ENCODE results near the gene YLPM1.

The YLPM1 gene

DNA sequence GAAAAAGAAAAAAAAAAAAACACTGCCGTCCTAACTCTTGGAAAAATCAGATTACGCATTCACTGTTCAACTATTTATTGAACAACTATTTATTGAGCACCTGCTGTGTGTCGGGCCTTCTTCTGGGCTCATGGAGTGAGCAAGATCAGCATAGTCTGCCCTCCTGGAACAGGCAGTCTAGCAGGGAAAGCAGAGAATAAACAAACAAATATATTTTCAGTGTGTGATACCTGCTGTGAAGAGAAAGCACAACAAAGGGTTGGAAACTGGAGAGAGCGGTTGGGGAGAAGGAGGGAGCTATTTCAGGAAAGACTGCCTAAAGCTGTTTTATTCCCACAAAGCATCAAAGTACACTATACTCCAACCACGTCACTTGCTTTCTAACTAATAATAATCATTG, 102.0 kb downstream of the YLPM1 start:
- DNase-seq (ENCODE audit: insufficient read length, low spot score), result no peak
- FAIRE-seq, result no peak

DNA sequence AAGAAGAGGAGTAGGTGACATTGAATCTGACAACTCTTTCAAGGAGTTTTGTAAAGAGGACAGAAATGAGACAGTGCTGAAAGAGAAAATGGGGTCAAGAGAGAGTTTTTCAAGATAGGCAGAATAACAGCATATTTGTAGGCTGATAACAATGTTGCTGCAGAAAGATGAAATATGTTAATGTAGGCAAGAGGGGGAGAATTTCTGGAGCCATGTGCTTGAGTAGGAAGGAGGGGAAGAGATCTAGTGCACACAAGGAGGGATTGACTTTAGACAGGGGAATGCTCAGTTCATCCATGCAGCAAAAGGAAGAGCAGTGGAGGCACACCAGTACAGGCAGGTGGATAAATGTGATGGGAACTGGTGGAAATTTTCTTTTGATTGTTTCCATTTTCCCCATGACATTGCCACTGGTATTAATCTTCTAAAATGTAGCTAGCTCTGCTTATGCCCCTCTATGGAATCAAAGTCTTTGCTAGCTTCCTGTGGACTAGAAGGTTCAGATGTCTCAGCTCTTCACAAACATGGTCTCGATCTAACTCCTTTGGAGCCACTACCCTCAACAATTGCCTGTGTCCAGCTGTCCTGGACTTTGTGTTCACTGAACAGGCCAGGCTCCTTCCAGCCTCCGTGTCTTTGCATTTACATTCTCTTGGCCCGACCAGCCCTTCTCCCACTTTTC, 103.7 kb downstream of the YLPM1 start:
- DNase-seq (ENCODE audit: insufficient read length, low spot score) (no peak), FAIRE-seq (no peak)

DNA sequence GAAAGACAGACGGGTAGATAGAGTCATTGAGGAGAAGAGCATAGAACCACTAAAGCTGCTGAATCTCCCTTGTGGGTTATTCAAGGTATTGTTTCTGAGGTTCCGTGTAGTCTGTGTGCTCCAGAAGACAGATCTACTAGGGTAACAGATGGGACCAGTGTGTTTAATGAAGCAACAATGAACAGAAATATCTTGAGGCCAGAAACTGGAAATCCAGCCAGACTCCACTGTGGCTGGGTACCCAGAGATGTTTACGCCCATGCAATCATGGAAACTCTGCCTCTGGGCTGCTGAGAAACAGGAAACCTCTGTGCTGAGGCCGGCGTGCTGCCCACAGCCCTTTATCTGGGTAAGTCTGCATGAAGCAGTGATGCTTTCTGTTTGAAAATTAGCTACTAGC, 104.6 kb downstream of the YLPM1 start:
- FAIRE-seq, result no peak

DNA sequence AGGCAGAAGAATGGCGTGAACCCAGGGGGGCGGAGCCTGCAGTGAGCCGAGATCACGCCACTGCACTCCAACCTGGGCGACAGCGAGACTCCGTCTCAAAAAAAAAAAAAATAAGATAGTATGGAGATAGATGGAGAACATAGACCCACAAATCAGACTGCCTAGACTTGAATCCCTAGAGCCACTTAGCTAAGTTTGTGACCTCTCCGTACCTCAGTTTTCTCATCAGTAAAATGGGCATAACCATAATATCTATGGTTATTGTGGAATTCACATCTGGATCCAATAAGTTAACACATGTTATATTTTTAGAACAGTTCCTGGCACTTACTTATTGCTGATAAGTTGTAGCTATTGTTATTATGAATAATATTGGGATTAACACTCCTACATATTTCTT, 105.6 kb downstream of the YLPM1 start:
- no peak for FAIRE-seq
- no peak for DNase-seq (ENCODE audit: insufficient read length, low spot score)

More for the DNA sequence above, 104.6 kb downstream of the YLPM1 start:
- DNase-seq (ENCODE audit: insufficient read length, low spot score), result no peak

DNA sequence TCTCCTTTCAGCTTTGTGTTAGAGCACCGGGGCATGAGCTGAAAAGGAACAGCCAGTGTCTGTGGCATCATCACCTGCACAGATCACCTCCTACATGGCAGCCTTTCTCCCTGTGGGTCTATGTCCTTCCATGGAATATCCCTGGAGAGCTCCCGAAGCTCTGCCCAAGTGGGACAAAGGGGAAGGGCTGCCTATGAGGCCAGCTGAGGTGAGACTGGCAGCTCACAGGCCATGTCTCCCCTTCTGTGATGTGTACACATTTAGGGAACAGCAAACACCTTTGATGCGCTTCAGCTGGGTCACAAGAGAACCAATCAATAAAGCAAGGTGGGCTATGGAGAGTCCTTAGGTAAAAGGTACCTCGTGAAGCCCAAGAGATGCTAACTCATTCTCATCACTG, 108.7 kb downstream of the YLPM1 start:
- DNase-seq (ENCODE audit: insufficient read length, low spot score) (no peak), FAIRE-seq (no peak)

DNA sequence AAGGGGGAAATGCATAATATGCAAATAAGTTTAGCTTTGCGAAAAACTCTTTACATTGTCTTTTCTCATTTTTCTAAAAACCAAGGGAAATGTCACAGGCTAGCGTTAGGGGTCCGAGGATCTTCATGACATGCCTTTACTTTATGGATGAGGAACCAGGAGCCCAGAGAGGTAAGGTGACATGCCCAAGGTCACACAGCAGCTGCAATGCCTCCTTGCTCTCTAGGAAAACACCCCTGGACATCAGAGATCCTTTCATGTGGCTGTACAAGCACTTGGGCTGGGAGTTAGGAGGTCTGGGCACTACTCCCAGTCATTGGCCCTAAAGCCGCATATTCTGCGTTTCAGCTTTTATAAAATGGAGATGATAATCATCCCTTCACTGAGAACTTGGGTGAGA, 112.1 kb downstream of the YLPM1 start:
- no peak for FAIRE-seq
- DNase-seq (ENCODE audit: insufficient read length, low spot score), result no peak

DNA sequence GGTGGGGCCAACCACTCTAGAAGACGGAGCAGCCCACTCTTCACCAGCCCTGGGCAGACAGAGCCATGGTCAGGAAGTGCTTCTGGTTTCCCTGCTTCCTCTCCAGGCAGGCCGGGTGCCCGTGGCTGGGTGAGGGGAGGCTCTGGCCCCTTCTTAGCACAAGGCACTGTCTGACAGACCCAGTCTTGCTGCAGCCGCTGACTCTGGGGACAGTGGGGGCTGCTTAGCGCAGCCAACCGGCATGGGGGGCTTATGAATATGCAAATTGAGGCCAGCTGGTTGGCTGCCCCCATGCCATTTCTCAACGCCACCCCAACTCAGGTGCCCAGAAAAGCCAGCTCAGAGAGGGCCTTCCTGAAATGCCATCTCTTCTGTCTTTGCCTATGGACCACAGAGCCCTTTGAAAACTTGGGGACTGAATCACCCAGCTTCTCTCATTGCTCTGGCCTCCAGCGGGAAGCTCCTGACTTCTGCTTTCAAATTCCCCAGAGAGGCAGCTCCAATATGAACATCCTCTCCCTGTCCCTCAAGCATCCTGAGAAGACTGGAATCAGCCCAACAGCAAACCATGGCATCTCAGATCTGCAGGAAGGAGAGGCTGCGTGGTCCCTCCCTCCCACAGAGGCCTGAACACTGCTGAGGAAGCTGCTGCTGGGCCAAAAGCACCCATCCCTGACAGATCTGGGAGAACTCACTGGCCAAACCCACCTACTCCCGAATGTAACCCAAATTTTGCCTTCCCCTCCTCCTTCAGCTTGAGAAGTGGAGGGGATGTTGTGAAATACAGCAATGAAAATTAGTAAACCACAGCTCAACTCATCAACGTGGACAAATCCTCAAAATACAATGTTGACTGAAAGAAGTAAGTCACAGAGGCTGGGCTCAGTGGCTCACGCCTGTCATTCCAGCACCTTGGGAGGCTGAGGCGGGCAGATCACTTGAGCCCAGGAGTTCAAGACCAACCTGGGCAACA, 113.1 kb downstream of the YLPM1 start, which contains the start of gene PROX2:
TSS of gene PROX2 (minus strand) at position 205 of the 973 bp plus-strand sequence. CDS start 12,311 bp downstream, outside the sequence.
- FAIRE-seq (peak; percentile 4), DNase-seq (ENCODE audit: insufficient read length, low spot score) (no peak)

DNA sequence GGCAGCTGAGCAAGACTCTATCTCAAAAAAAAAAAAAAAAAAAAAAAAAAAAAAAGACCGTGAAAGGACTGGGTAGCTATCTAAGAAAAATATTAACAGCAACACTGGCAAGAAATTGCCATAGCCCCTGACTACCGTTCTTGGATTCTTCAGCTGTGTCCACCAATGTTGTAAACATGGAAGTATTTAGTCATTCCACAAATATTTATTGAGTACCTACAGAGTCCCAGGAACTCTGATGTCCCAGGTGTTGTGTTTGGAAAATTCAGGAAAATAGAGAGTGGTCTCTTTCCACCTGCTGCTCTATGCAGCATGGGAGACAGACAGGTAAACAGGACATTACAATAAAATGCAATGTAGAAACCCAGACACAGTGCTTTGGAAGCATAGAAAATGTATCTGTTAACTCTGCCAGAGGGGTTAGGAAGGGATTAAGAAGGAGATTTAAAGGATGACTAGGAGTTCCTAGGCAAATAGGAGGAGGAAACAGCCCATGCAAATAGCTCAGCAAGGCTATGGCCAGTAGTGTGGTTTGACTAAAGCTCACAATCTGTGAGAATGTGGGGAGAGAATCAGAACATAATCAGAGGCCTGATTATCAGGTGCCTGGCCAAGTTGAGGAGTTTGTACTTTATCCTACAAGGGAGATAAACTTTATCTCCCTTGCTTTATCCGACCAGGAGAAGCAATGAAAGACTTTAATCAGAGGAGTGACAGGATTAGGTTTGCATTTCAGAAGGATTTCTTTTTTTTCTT, 116.5 kb downstream of the YLPM1 start:
- DNase-seq (ENCODE audit: insufficient read length, low spot score) (no peak), FAIRE-seq (no peak)

DNA sequence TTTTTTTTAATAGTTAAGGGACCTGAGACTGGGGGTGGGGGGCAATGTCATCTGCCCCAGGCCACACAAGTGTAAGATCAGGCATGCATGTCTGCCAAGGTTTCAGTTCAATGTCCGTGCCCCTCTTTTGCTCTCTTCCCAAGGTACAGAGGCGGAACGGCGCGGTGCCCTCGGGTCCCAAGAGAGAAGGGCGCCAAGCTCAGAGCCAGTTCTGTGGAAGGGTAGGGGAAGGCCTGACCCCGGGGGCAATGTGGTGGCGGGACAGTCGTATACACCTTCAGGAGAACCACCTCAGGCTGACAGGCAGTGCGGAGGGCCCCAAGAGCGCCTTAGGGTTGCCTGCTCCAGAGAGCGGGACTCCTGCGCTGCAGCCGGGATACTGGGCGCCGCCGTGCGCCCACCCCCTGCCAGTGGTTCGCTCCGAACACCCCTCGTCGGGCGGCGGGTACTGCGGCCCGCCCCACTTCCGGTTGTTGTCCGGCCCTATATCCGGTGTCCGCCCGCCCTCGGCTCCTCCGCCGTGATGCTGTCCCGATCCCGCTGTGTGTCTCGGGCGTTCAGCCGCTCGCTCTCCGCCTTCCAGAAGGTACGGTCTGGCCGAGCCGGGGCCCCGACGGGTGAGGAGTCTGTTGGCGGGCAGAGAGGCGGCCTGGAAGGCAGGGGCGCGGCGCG, 118.5 kb downstream of the YLPM1 start, which contains the start of gene DLST:
TSS of gene DLST (plus strand) at position 486 of the 672 bp plus-strand sequence. CDS start at position 524, 38 bp downstream.
- FAIRE-seq (peak; percentile 81), DNase-seq (ENCODE audit: insufficient read length, low spot score) (peak; percentile 92)

DNA sequence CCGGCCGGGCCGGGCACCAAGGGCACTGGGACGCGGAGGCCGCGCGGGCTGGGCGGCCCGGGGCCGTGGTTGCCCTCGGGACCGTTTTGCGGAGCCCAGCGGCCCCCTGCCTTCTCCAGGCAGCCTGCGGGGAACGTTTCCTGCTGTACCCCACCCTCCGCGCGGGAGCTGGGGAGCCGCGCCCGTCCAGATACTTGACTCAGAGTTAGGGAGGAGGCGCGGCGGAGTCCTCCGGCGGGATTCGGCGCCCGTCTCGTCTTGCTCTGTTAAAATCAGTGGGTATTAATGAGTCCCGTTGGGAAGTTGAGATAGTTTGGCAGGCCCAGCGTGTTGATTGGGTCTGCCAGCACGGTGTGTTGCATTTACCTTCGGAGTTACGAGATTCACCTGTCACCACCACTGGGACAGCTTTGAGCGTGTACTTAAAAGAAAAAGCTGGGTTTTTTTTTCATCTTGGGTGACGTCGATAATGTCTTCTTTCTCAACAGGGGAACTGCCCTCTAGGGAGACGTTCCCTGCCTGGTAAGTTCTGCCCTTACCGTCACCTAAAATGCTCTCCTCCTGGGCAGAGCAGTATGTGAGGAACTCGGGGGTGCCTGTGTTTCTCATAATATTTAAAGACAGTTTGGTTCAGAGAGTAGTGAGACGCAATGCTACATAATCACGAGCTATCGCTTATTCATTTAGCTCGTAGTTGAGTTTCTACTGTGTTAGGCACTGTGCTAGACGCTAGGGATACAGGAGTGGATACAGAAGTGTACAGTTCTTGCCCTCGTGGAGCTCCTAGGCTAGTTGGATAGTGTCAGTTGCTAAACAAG, 119.2 kb downstream of the YLPM1 start:
- FAIRE-seq (peak; percentile 59), DNase-seq (ENCODE audit: insufficient read length, low spot score) (no peak)

Measured in GM19239 (cell line).